SK-N-SH treated with all-trans-retinoic acid at 6 μM for 48 hours (cell line): ENCODE measurements around the gene GAA.

Source experiments
- ATAC-seq: fragments of 200-7000 bp; cut with Tn5 transposase; 3 replicates; pipeline ENCODE4 v1.9.1; 2020; ENCODE audit warnings: mild to moderate bottlenecking, moderate library complexity
- ARNTL ChIP-seq: fragments of 450-650 bp; formaldehyde crosslinking; IDR thresholded peaks from 2 replicates; pipeline ENCODE4 v1.5.0; 2020; ENCODE audit warnings: low read depth, mild to moderate bottlenecking, moderate library complexity, borderline replicate concordance
- CSDC2 ChIP-seq: fragments of 250-450 bp; sonication (Bioruptor Pico); IDR thresholded peaks from 2 replicates; pipeline ENCODE4 v1.5.0; 2020; ENCODE audit warnings: mild to moderate bottlenecking, moderate library complexity
- ESRRG ChIP-seq: fragments of 250-450 bp; sonication (Bioruptor Pico); IDR thresholded peaks from 2 replicates; pipeline ENCODE4 v1.6.1; 2021; ENCODE audit warnings: mild to moderate bottlenecking
- GLIS3 ChIP-seq: fragments of 250-450 bp; sonication (Bioruptor Pico); IDR thresholded peaks from 2 replicates; pipeline ENCODE4 v1.5.0; 2020; ENCODE audit warnings: mild to moderate bottlenecking, moderate library complexity
- ISL1 ChIP-seq: fragments of 250-450 bp; sonication (Bioruptor Pico); IDR thresholded peaks from 2 replicates; pipeline ENCODE4 v2.1.2; 2022; ENCODE audit warnings: mild to moderate bottlenecking, moderate library complexity
- OSR1 ChIP-seq: fragments of 250-450 bp; sonication (Bioruptor Pico); IDR thresholded peaks from 2 replicates; pipeline ENCODE4 v1.8.0; 2022; ENCODE audit warnings: moderate library complexity, mild to moderate bottlenecking, inconsistent platforms
- PPARA ChIP-seq: fragments of 250-450 bp; sonication (Bioruptor Pico); IDR thresholded peaks from 2 replicates; pipeline ENCODE4 v1.5.0; 2020; ENCODE audit warnings: mild to moderate bottlenecking, borderline replicate concordance
- SNAI2 ChIP-seq: fragments of 250-450 bp; sonication (Bioruptor Pico); IDR thresholded peaks from 2 replicates; pipeline ENCODE4 v1.5.0; 2020; ENCODE audit warnings: mild to moderate bottlenecking, moderate library complexity
- TCF4 ChIP-seq: fragments of 250-450 bp; sonication (Bioruptor Pico); IDR thresholded peaks from 2 replicates; pipeline ENCODE4 v1.8.0; 2021; ENCODE audit warnings: mild to moderate bottlenecking, moderate library complexity, borderline replicate concordance
- TOX ChIP-seq: fragments of 250-450 bp; sonication (Bioruptor Pico); IDR thresholded peaks from 2 replicates; pipeline ENCODE4 v1.8.0; 2021; ENCODE audit warnings: mild to moderate bottlenecking, moderate library complexity, borderline replicate concordance
- ZC3H10 ChIP-seq: fragments of 250-450 bp; sonication (Bioruptor Pico); IDR thresholded peaks from 2 replicates; pipeline ENCODE4 v1.5.1; 2021; ENCODE audit warnings: mild to moderate bottlenecking, moderate library complexity
- ZFP3 ChIP-seq: fragments of 250-450 bp; sonication (Bioruptor Pico); IDR thresholded peaks from 2 replicates; pipeline ENCODE4 v1.5.0; 2020; ENCODE audit warnings: mild to moderate bottlenecking, moderate library complexity
- ZFP30 ChIP-seq: fragments of 450-650 bp; formaldehyde crosslinking; IDR thresholded peaks from 2 replicates; pipeline ENCODE4 v1.5.0; 2022; ENCODE audit warnings: mild to moderate bottlenecking, moderate library complexity
- ZNF565 ChIP-seq: fragments of 450-650 bp; formaldehyde crosslinking; conservative IDR thresholded peaks from 2 replicates; pipeline ENCODE4 v1.5.0; 2020; ENCODE audit warnings: low read depth, mild to moderate bottlenecking, moderate library complexity
- ZNF70 ChIP-seq: fragments of 450-650 bp; formaldehyde crosslinking; IDR thresholded peaks from 2 replicates; pipeline ENCODE4 v1.5.0; 2020; ENCODE audit warnings: mild to moderate bottlenecking, moderate library complexity
- TF ChIP-seq, protein P1 (sequence below): fragments of 250-450 bp; sonication (Bioruptor Pico); IDR thresholded peaks from 2 replicates; pipeline ENCODE4 v1.5.0; 2020; ENCODE audit warnings: mild to moderate bottlenecking, moderate library complexity
- TF ChIP-seq, protein P2 (sequence below): fragments of 250-450 bp; sonication (Bioruptor Pico); IDR thresholded peaks from 2 replicates; pipeline ENCODE4 v1.5.1; 2021; ENCODE audit warnings: mild to moderate bottlenecking, moderate library complexity
- TF ChIP-seq, protein P3 (sequence below): fragments of 250-450 bp; sonication (Bioruptor Pico); IDR thresholded peaks from 2 replicates; pipeline ENCODE4 v1.8.0; 2020; ENCODE audit warnings: mild to moderate bottlenecking, moderate library complexity, borderline replicate concordance

The GAA gene

GRCh38 chr17:80102664-80103448, 1.5 kb downstream of the GAA start:
- TF ChIP-seq, protein P1, sequence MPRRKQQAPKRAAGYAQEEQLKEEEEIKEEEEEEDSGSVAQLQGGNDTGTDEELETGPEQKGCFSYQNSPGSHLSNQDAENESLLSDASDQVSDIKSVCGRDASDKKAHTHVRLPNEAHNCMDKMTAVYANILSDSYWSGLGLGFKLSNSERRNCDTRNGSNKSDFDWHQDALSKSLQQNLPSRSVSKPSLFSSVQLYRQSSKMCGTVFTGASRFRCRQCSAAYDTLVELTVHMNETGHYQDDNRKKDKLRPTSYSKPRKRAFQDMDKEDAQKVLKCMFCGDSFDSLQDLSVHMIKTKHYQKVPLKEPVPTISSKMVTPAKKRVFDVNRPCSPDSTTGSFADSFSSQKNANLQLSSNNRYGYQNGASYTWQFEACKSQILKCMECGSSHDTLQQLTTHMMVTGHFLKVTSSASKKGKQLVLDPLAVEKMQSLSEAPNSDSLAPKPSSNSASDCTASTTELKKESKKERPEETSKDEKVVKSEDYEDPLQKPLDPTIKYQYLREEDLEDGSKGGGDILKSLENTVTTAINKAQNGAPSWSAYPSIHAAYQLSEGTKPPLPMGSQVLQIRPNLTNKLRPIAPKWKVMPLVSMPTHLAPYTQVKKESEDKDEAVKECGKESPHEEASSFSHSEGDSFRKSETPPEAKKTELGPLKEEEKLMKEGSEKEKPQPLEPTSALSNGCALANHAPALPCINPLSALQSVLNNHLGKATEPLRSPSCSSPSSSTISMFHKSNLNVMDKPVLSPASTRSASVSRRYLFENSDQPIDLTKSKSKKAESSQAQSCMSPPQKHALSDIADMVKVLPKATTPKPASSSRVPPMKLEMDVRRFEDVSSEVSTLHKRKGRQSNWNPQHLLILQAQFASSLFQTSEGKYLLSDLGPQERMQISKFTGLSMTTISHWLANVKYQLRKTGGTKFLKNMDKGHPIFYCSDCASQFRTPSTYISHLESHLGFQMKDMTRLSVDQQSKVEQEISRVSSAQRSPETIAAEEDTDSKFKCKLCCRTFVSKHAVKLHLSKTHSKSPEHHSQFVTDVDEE (CRISPR knock-in tag): no peak
- no peak for TF ChIP-seq ZNF70 (CRISPR knock-in tag)
- ATAC-seq: no peak

DNA sequence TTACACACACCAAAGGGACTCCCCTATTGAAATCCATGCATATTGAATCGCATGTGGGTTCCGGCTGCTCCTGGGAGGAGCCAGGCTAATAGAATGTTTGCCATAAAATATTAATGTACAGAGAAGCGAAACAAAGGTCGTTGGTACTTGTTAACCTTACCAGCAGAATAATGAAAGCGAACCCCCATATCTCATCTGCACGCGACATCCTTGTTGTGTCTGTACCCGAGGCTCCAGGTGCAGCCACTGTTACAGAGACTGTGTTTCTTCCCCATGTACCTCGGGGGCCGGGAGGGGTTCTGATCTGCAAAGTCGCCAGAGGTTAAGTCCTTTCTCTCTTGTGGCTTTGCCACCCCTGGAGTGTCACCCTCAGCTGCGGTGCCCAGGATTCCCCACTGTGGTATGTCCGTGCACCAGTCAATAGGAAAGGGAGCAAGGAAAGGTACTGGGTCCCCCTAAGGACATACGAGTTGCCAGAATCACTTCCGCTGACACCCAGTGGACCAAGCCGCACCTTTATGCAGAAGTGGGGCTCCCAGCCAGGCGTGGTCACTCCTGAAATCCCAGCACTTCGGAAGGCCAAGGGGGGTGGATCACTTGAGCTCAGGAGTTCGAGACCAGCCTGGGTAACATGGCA, 2.2 kb downstream of the GAA start:
- no peak for TF ChIP-seq ZNF565 (CRISPR knock-in tag)

DNA sequence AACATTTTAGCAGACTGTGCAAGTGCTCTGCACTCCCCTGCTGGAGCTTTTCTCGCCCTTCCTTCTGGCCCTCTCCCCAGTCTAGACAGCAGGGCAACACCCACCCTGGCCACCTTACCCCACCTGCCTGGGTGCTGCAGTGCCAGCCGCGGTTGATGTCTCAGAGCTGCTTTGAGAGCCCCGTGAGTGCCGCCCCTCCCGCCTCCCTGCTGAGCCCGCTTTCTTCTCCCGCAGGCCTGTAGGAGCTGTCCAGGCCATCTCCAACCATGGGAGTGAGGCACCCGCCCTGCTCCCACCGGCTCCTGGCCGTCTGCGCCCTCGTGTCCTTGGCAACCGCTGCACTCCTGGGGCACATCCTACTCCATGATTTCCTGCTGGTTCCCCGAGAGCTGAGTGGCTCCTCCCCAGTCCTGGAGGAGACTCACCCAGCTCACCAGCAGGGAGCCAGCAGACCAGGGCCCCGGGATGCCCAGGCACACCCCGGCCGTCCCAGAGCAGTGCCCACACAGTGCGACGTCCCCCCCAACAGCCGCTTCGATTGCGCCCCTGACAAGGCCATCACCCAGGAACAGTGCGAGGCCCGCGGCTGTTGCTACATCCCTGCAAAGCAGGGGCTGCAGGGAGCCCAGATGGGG, 3.1 kb downstream of the GAA start:
- TF ChIP-seq TCF4 (CRISPR knock-in tag): no peak
- TF ChIP-seq ZC3H10 (CRISPR knock-in tag): no peak
- no peak for TF ChIP-seq ESRRG (CRISPR knock-in tag)
- TF ChIP-seq, protein P2, sequence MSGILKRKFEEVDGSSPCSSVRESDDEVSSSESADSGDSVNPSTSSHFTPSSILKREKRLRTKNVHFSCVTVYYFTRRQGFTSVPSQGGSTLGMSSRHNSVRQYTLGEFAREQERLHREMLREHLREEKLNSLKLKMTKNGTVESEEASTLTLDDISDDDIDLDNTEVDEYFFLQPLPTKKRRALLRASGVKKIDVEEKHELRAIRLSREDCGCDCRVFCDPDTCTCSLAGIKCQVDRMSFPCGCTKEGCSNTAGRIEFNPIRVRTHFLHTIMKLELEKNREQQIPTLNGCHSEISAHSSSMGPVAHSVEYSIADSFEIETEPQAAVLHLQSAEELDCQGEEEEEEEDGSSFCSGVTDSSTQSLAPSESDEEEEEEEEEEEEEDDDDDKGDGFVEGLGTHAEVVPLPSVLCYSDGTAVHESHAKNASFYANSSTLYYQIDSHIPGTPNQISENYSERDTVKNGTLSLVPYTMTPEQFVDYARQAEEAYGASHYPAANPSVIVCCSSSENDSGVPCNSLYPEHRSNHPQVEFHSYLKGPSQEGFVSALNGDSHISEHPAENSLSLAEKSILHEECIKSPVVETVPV: no peak
- no peak for TF ChIP-seq SNAI2 (CRISPR knock-in tag)
- TF ChIP-seq ZNF70 (CRISPR knock-in tag): no peak
- TF ChIP-seq ISL1: no peak
- TF ChIP-seq ZFP3 (CRISPR knock-in tag): no peak
- TF ChIP-seq GLIS3: no peak
- ATAC-seq: peak; percentile 8

More for the DNA sequence above, 2.2 kb downstream of the GAA start:
- ATAC-seq: no peak

DNA sequence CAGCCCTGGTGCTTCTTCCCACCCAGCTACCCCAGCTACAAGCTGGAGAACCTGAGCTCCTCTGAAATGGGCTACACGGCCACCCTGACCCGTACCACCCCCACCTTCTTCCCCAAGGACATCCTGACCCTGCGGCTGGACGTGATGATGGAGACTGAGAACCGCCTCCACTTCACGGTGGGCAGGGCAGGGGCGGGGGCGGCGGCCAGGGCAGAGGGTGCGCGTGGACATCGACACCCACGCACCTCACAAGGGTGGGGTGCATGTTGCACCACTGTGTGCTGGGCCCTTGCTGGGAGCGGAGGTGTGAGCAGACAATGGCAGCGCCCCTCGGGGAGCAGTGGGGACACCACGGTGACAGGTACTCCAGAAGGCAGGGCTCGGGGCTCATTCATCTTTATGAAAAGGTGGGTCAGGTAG, 3.6 kb downstream of the GAA start:
- TF ChIP-seq CSDC2 (CRISPR knock-in tag): no peak
- no peak for TF ChIP-seq ARNTL (CRISPR knock-in tag)
- TF ChIP-seq TOX (CRISPR knock-in tag): no peak
- no peak for TF ChIP-seq TCF4 (CRISPR knock-in tag)
- TF ChIP-seq OSR1 (CRISPR knock-in tag): no peak
- ATAC-seq: no peak

DNA sequence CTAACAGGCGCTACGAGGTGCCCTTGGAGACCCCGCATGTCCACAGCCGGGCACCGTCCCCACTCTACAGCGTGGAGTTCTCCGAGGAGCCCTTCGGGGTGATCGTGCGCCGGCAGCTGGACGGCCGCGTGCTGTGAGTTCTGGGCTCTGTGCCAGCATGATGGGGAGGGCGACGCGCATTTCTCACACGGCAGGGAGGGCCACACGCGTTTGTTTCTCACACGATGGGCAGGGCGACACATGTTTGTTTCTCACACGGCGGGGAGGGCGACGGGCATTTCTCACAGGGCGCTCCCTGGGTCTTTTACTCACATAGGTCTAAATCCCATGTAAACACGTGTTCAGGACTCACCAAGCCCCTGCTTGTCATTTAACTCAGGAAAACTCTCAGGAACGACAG, 4.4 kb downstream of the GAA start:
- TF ChIP-seq ZFP30 (CRISPR knock-in tag) (no peak), ZFP3 (CRISPR knock-in tag) (no peak), ZC3H10 (CRISPR knock-in tag) (no peak), GLIS3 (no peak), ZNF565 (CRISPR knock-in tag) (no peak), SNAI2 (CRISPR knock-in tag) (no peak), ISL1 (no peak), PPARA (CRISPR knock-in tag) (no peak), TCF4 (CRISPR knock-in tag) (no peak), ESRRG (CRISPR knock-in tag) (no peak)
- TF ChIP-seq, protein P1 (CRISPR knock-in tag): no peak
- TF ChIP-seq, protein P3, sequence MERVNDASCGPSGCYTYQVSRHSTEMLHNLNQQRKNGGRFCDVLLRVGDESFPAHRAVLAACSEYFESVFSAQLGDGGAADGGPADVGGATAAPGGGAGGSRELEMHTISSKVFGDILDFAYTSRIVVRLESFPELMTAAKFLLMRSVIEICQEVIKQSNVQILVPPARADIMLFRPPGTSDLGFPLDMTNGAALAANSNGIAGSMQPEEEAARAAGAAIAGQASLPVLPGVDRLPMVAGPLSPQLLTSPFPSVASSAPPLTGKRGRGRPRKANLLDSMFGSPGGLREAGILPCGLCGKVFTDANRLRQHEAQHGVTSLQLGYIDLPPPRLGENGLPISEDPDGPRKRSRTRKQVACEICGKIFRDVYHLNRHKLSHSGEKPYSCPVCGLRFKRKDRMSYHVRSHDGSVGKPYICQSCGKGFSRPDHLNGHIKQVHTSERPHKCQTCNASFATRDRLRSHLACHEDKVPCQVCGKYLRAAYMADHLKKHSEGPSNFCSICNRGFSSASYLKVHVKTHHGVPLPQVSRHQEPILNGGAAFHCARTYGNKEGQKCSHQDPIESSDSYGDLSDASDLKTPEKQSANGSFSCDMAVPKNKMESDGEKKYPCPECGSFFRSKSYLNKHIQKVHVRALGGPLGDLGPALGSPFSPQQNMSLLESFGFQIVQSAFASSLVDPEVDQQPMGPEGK (CRISPR knock-in tag): no peak
- ATAC-seq: no peak
